ENCODE data around the gene ETNK1. TPM values are rescaled to one million over a fixed set of nuclear protein-coding genes. Genes with fewer than 3 reads are reported as not detected.

ETNK1 gene
- total RNA-seq, 1 donor from 2014 or later, result 105 TPM

DNA sequence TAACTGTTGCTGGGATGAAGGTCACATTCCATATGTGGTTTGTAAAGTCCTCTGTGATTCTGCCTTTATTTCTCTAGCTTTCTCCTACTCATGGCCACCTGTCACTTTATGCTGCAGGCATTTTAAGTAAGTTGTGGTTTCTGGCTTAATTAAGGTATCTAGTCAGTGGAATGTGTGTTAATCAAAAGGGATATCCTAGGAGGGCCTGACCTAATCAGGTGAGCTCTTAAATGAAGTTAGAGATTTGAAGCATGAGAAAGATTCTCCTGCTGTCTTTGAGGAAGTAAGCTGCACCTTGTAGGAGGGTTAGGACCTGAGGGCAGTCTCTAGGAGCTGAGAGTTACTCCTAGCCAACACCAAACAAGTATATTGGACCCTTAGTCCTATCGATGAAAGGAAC is 90.3 kb downstream of the ETNK1 start:
- TF ChIP-seq, protein P1, sequence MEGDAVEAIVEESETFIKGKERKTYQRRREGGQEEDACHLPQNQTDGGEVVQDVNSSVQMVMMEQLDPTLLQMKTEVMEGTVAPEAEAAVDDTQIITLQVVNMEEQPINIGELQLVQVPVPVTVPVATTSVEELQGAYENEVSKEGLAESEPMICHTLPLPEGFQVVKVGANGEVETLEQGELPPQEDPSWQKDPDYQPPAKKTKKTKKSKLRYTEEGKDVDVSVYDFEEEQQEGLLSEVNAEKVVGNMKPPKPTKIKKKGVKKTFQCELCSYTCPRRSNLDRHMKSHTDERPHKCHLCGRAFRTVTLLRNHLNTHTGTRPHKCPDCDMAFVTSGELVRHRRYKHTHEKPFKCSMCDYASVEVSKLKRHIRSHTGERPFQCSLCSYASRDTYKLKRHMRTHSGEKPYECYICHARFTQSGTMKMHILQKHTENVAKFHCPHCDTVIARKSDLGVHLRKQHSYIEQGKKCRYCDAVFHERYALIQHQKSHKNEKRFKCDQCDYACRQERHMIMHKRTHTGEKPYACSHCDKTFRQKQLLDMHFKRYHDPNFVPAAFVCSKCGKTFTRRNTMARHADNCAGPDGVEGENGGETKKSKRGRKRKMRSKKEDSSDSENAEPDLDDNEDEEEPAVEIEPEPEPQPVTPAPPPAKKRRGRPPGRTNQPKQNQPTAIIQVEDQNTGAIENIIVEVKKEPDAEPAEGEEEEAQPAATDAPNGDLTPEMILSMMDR (IDR thresholded peaks at IDR 0.05; ENCODE audit: unreplicated experiment), result no peak
- Mint-ChIP-seq H3K27me3 (ENCODE audit: low read depth) (peaks cover 16% of the 10 kb centered on the region), H3K4me1 (no peaks in the 10 kb centered on the region), H3K9me3 (no peaks in the 10 kb centered on the region), H3K4me3 (no peak overlapping the region), H3K36me3 (no peaks in the 10 kb centered on the region), H3K27ac (no peak overlapping the region)
- DNase-seq (ENCODE audit: low spot score in 2 of 2, unreplicated experiment in 2 of 2), result no peak

DNA sequence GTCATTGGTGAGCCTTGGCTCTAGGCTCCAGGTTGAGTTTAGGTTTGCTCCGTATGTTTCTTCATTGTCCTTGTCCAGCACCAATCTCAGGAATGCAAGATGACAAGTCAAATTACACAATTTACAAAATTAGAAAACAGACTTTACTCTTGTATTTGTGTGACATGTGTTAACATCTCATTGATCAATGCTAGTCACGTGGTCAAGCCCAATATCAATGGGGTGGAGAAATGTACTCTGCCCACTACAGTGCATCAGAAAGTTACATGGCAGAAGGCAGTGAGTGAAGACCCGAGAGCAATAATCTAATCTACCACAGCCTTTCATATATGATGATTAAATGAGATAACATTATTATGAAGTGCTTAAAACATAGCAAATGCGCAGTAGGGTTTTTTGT is 94.8 kb downstream of the ETNK1 start:
- H3K4me1 Mint-ChIP-seq, result no peaks in the 10 kb centered on the region
- TF ChIP-seq, protein P1 (IDR thresholded peaks at IDR 0.05; ENCODE audit: unreplicated experiment), result no peak
- H3K9me3 Mint-ChIP-seq, result no peaks in the 10 kb centered on the region
- no peak overlapping the region for H3K4me3 Mint-ChIP-seq
- H3K27me3 Mint-ChIP-seq (ENCODE audit: low read depth), result peaks cover 25% of the 10 kb centered on the region
- H3K36me3 Mint-ChIP-seq, result no peaks in the 10 kb centered on the region
- H3K27ac Mint-ChIP-seq, result no peak overlapping the region
- DNase-seq (ENCODE audit: low spot score in 2 of 2, unreplicated experiment in 2 of 2), result no peak

DNA sequence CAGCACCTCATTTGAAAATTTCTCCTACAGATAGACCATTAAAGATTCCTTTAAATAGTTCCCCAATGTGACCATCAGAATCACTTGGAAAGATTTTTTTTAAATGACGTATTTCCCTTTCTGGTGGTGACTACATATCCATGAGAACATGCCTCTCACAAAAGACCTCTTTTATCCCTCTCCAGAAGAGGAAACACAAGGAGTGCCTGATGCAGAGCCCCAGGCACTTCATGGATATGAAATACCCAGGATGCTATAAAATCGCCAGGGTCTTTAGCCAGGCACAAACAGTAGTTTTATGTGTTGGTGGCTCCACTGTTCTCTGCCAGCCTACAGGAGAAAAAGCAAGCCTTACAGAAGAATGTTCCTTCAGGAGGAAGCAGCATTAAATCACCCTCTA is 97.1 kb downstream of the ETNK1 start:
- Mint-ChIP-seq H3K27me3 (ENCODE audit: low read depth) (peaks cover 29% of the 10 kb centered on the region), H3K36me3 (no peaks in the 10 kb centered on the region), H3K4me1 (no peaks in the 10 kb centered on the region), H3K9me3 (no peaks in the 10 kb centered on the region), H3K4me3 (no peak overlapping the region), H3K27ac (no peak overlapping the region)
- TF ChIP-seq, protein P1 (IDR thresholded peaks at IDR 0.05; ENCODE audit: unreplicated experiment), result no peak
- DNase-seq (ENCODE audit: low spot score in 2 of 2, unreplicated experiment in 2 of 2), result no peak

DNA sequence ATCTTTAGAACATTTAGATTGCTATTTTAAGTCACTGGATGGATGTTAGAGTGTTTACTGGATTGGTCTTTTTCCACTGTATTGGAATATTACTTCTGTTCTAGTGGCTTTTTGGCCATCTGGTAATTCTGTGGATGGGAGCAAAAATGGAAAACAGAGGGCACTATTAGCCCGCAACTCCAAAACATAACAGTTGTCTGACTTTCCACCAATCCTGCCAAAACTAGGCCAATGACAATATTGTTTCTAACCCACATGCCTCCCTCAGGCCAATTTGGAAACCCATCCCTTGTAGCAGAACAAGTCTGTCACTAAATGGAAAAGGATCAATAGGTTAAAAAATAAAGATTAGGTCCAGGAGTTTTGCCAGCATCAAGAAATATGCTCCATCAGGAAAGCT is 97.8 kb downstream of the ETNK1 start:
- no peak overlapping the region for H3K4me3 Mint-ChIP-seq
- H3K27me3 Mint-ChIP-seq (ENCODE audit: low read depth), result peaks cover 29% of the 10 kb centered on the region
- no peak for DNase-seq (ENCODE audit: low spot score in 2 of 2, unreplicated experiment in 2 of 2)
- no peak overlapping the region for H3K27ac Mint-ChIP-seq
- H3K36me3 Mint-ChIP-seq, result no peaks in the 10 kb centered on the region
- TF ChIP-seq, protein P1 (IDR thresholded peaks at IDR 0.05; ENCODE audit: unreplicated experiment), result no peak
- no peaks in the 10 kb centered on the region for H3K4me1 Mint-ChIP-seq
- no peaks in the 10 kb centered on the region for H3K9me3 Mint-ChIP-seq

DNA sequence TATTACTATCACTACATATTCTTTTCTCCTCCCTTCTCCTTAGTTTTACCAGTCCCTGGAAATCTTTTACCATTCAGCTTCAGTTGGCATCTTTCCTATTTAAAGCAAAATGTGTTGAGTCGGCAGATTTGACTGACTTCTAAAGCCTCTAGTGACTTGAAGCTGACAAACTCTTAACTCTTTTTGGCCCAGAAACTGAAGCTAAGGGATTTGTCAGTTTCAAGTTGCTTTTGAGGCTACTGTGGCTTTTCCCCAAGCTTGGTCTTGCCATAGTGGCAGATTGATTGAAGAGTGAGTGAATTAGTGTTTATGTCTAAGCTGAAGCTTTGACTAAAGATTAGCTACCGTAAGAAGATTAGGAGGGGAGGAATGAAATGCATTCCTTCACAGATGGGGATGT is 104.0 kb downstream of the ETNK1 start:
- no peak overlapping the region for H3K4me3 Mint-ChIP-seq
- TF ChIP-seq, protein P1 (IDR thresholded peaks at IDR 0.05; ENCODE audit: unreplicated experiment), result no peak
- no peaks in the 10 kb centered on the region for H3K9me3 Mint-ChIP-seq
- no peak for DNase-seq (ENCODE audit: low spot score in 2 of 2, unreplicated experiment in 2 of 2)
- no peaks in the 10 kb centered on the region for H3K4me1 Mint-ChIP-seq
- H3K27me3 Mint-ChIP-seq (ENCODE audit: low read depth), result peaks cover 9% of the 10 kb centered on the region
- no peak overlapping the region for H3K27ac Mint-ChIP-seq
- H3K36me3 Mint-ChIP-seq, result no peaks in the 10 kb centered on the region

DNA sequence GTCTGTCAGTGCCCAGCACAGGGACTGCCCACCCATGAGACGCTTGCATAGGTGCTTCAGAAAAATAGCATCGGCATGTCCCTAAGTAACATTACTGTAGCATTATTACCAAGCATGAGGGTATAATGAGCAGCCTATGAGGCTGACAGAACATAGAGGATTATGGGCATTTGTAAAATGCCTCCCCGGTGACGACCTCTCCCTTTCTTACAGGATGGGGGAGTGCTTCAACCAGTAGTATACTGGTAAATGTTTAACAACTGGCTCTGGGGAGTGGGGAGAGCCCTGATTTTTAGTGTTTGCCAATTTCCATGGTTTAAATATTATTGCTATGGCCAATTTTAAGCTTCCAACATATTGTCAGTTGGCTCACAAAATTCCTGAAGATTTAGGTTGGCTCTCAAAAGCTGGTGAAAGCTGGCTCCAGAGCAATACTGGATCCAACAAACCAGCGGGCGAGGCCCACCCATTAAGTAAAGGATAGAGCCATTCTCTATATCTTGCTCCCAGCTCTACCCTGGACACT is 104.5 kb downstream of the ETNK1 start:
- no peak overlapping the region for H3K4me3 Mint-ChIP-seq
- H3K36me3 Mint-ChIP-seq, result no peaks in the 10 kb centered on the region
- no peaks in the 10 kb centered on the region for H3K4me1 Mint-ChIP-seq
- H3K27ac Mint-ChIP-seq, result no peak overlapping the region
- peaks cover 4% of the 10 kb centered on the region for H3K27me3 Mint-ChIP-seq (ENCODE audit: low read depth)
- TF ChIP-seq, protein P1 (IDR thresholded peaks at IDR 0.05; ENCODE audit: unreplicated experiment), result no peak
- DNase-seq (ENCODE audit: low spot score in 2 of 2, unreplicated experiment in 2 of 2), result no peak
- H3K9me3 Mint-ChIP-seq, result no peaks in the 10 kb centered on the region

Measured in mesothelial cell of epicardium (in vitro differentiated cells).